Measurements from ENCODE around the gene CCDC85C. TPM values are rescaled to one million over a fixed set of nuclear protein-coding genes. Genes with fewer than 3 reads are reported as not detected.

The CCDC85C gene
- total RNA-seq, 6 experiments from 2014 or later: 31.3 to 41.4 (median 34.3) TPM

GRCh38 chr14:99560922-99561683 lies 42.9 kb downstream of the CCDC85C start:
- Mint-ChIP-seq H3K36me3 (ENCODE audit: low read depth) (peaks cover 13% of the 10 kb centered on the region), H3K4me1 (ENCODE audit: low read depth) (peaks cover 34% of the 10 kb centered on the region), H3K27me3 (ENCODE audit: insufficient read depth) (no peaks in the 10 kb centered on the region; the same call in 1 of the 2 replicates), H3K9me3 (peaks cover 7% of the 10 kb centered on the region; the same call in 1 of the 2 replicates), H3K4me3 (no peak overlapping the region), H3K27ac (no peak overlapping the region)
- DNase-seq: no peak
- no peak for TF ChIP-seq CTCF (IDR thresholded peaks at IDR 0.05)

GRCh38 chr14:99560403-99560802 lies 43.6 kb downstream of the CCDC85C start:
- peaks cover 13% of the 10 kb centered on the region for H3K36me3 Mint-ChIP-seq (ENCODE audit: low read depth)
- H3K9me3 Mint-ChIP-seq: peaks cover 7% of the 10 kb centered on the region; the same call in 1 of the 2 replicates
- peaks cover 27% of the 10 kb centered on the region for H3K4me1 Mint-ChIP-seq (ENCODE audit: low read depth)
- H3K4me3 Mint-ChIP-seq: no peak overlapping the region
- no peak for TF ChIP-seq CTCF (IDR thresholded peaks at IDR 0.05)
- DNase-seq: no peak
- H3K27ac Mint-ChIP-seq: no peak overlapping the region
- no peaks in the 10 kb centered on the region; the same call in 1 of the 2 replicates for H3K27me3 Mint-ChIP-seq (ENCODE audit: insufficient read depth)

- no peak overlapping the region for H3K27ac Mint-ChIP-seq
- peaks cover 13% of the 10 kb centered on the region for H3K36me3 Mint-ChIP-seq (ENCODE audit: low read depth)
- DNase-seq: no peak
- no peak overlapping the region for H3K4me3 Mint-ChIP-seq
- H3K27me3 Mint-ChIP-seq (ENCODE audit: insufficient read depth): no peaks in the 10 kb centered on the region; the same call in 1 of the 2 replicates
- TF ChIP-seq CTCF (IDR thresholded peaks at IDR 0.05): no peak
- H3K9me3 Mint-ChIP-seq: peaks cover 7% of the 10 kb centered on the region; the same call in 1 of the 2 replicates
- peaks cover 17% of the 10 kb centered on the region for H3K4me1 Mint-ChIP-seq (ENCODE audit: low read depth)
Observed at GRCh38 chr14:99559286-99559990, 44.6 kb downstream of the CCDC85C start.

- Mint-ChIP-seq H3K27ac (no peak overlapping the region), H3K9me3 (peaks cover 7% of the 10 kb centered on the region; the same call in 1 of the 2 replicates), H3K27me3 (ENCODE audit: insufficient read depth) (no peaks in the 10 kb centered on the region; the same call in 1 of the 2 replicates), H3K36me3 (ENCODE audit: low read depth) (peaks cover 13% of the 10 kb centered on the region), H3K4me1 (ENCODE audit: low read depth) (peaks cover 7% of the 10 kb centered on the region; the same call in 1 of the 2 replicates), H3K4me3 (no peak overlapping the region)
- TF ChIP-seq CTCF (IDR thresholded peaks at IDR 0.05): no peak
- no peak for DNase-seq
Observed at GRCh38 chr14:99556134-99556791, 47.7 kb downstream of the CCDC85C start.

GRCh38 chr14:99554757-99555531 lies 49.1 kb downstream of the CCDC85C start:
- H3K27me3 Mint-ChIP-seq (ENCODE audit: insufficient read depth): no peaks in the 10 kb centered on the region; the same call in 1 of the 2 replicates

More at GRCh38 chr14:99554757-99555531, 49.1 kb downstream of the CCDC85C start:
- TF ChIP-seq CTCF (IDR thresholded peaks at IDR 0.05): no peak
- H3K36me3 Mint-ChIP-seq (ENCODE audit: low read depth): peaks cover 13% of the 10 kb centered on the region
- H3K4me1 Mint-ChIP-seq (ENCODE audit: low read depth): peaks cover 11% of the 10 kb centered on the region
- H3K9me3 Mint-ChIP-seq: peaks cover 7% of the 10 kb centered on the region; the same call in 1 of the 2 replicates
- no peak for DNase-seq
- H3K4me3 Mint-ChIP-seq: no peak overlapping the region
- no peak overlapping the region for H3K27ac Mint-ChIP-seq
